Endothelial cell of umbilical vein (primary cell): ENCODE data around the gene CIB4. TPM values are rescaled to one million over a fixed set of nuclear protein-coding genes. Genes with fewer than 3 reads are reported as not detected.

Source experiments
- BruUV-seq: library from RNA; stranded (reverse); fragments of 400-500 nt; replicated peaks from 2 replicates; lab custom pipeline; 2021; lab: Mats Ljungman, UMichigan
- CTCF ChIA-PET: fragments of 300-600, 350-600 bp; sonication (Branson Sonifier 250); formaldehyde crosslinking; loops from one replicate; lab custom pipeline; 2021; ENCODE audit warnings: antibody characterized with exemption, inconsistent platforms; lab: Charles Lee
- POLR2A ChIA-PET: fragments of 300-600, 350-600 bp; sonication (Branson Sonifier 250); formaldehyde crosslinking; loops from one replicate; lab custom pipeline; 2021; ENCODE audit warnings: antibody characterized with exemption, inconsistent platforms; lab: Charles Lee
- DNase-seq: peaks from one replicate; pipeline ENCODE4 v3.0.0-alpha.2; 2011; ENCODE audit warnings: low read depth, low spot score
- FAIRE-seq: peaks from 2 replicates; lab custom pipeline; 2011; peaks lifted over from hg19 to GRCh38; lab: Jason Lieb, UNC
- H2AFZ ChIP-seq: 2 replicates; pipeline ENCODE4 v1.6.0; 2012; ENCODE audit warnings: low read depth, low read length, control low read depth, inconsistent platforms
- H3K27ac ChIP-seq: 2 replicates; pipeline ENCODE4 v1.5.1; 2011; ENCODE audit warnings: low read depth, mild to moderate bottlenecking, control low read depth, low read length, moderate library complexity; ENCODE audit not compliant: insufficient read depth
- H3K27me3 ChIP-seq, 2 experiments: 2 replicates each; pipeline versions ENCODE4 v1.6.0 to v1.6.1; 2011; ENCODE audit warnings: low read length in 2 of 2, mixed read lengths in 1 of 2; ENCODE audit not compliant: control insufficient read depth in 2 of 2, insufficient read depth in 2 of 2
- H3K36me3 ChIP-seq, 2 experiments: 2 replicates in 1 of 2; 3 replicates in 1 of 2; pipeline ENCODE4 v1.5.1; 2011; ENCODE audit warnings: low read length in 2 of 2, mild to moderate bottlenecking in 1 of 2, moderate library complexity in 1 of 2; ENCODE audit not compliant: control insufficient read depth in 2 of 2, insufficient read depth in 2 of 2; ENCODE audit errors: extremely low read depth in 1 of 2
- H3K4me1 ChIP-seq: 3 replicates; pipeline ENCODE4 v1.5.1; 2011; ENCODE audit warnings: mild to moderate bottlenecking, low read length; ENCODE audit not compliant: control insufficient read depth, insufficient read depth; ENCODE audit errors: extremely low read depth
- H3K4me2 ChIP-seq: 2 replicates; pipeline ENCODE4 v1.6.1; 2011; ENCODE audit warnings: low read length, control low read depth, mixed read lengths; ENCODE audit not compliant: insufficient read depth
- H3K4me3 ChIP-seq, 3 experiments: fragments of 200-600 bp in 1 of 3; sonication (generic), shearing (Covaris generic) in 1 of 3; replicated peaks in 1 of 3; 2 replicates each; pipeline ENCODE4 v1.5.1; 2011 to 2016; ENCODE audit warnings: control low read depth in 3 of 3, low read length in 3 of 3, mild to moderate bottlenecking in 2 of 3, inconsistent platforms in 1 of 3, low read depth in 1 of 3, moderate library complexity in 1 of 3; ENCODE audit not compliant: insufficient read depth in 1 of 3
- H3K79me2 ChIP-seq: 2 replicates; pipeline ENCODE4 v1.6.0; 2012; ENCODE audit warnings: low read length, inconsistent platforms; ENCODE audit not compliant: control insufficient read depth, insufficient read depth
- H3K9ac ChIP-seq: replicated peaks from 2 replicates; pipeline ENCODE3; 2011; ENCODE audit warnings: low read length, control low read depth; ENCODE audit not compliant: insufficient read depth; ENCODE audit errors: extremely low read depth
- H3K9me1 ChIP-seq: replicated peaks from 3 replicates; pipeline ENCODE4 v1.6.0; 2011; ENCODE audit warnings: mild to moderate bottlenecking, low read length; ENCODE audit not compliant: control insufficient read depth, insufficient read depth; ENCODE audit errors: extremely low read depth
- H3K9me3 ChIP-seq: replicated peaks from 2 replicates; pipeline ENCODE4 v1.5.1; 2012; ENCODE audit warnings: low read length, inconsistent platforms; ENCODE audit not compliant: control insufficient read depth, insufficient read depth
- H4K20me1 ChIP-seq: replicated peaks from 2 replicates; pipeline ENCODE3; 2011; ENCODE audit warnings: mild to moderate bottlenecking, low read length; ENCODE audit not compliant: control insufficient read depth, insufficient read depth; ENCODE audit errors: extremely low read depth
- EZH2 ChIP-seq: IDR thresholded peaks from 2 replicates; pipeline ENCODE4 v1.6.1; 2012; ENCODE audit warnings: borderline replicate concordance, low read depth, mild to moderate bottlenecking, moderate library complexity, low read length, inconsistent platforms; ENCODE audit not compliant: severe bottlenecking
- FOS ChIP-seq: IDR thresholded peaks from 2 replicates; pipeline ENCODE4 v1.6.1; 2011; ENCODE audit warnings: mild to moderate bottlenecking, low read length, moderate library complexity, borderline replicate concordance; ENCODE audit not compliant: insufficient read depth
- GATA2 ChIP-seq: IDR thresholded peaks from 2 replicates; pipeline ENCODE4 v1.7.0; 2011; ENCODE audit warnings: low read depth, mild to moderate bottlenecking, moderate library complexity, mixed read lengths, low read length; ENCODE audit not compliant: insufficient read length, insufficient read depth
- MYC ChIP-seq: IDR thresholded peaks from one replicate; pipeline ENCODE4 v1.6.1; 2011; ENCODE audit warnings: mild to moderate bottlenecking, low read depth, low read length
- POLR2A ChIP-seq: IDR thresholded peaks from 2 replicates; pipeline ENCODE4 v1.6.1; 2012; ENCODE audit warnings: low read depth, mild to moderate bottlenecking, control low read depth, low read length
- POLR2AphosphoS5 ChIP-seq: IDR thresholded peaks from 2 replicates; pipeline ENCODE4 v1.6.1; 2012; ENCODE audit warnings: low read depth, mild to moderate bottlenecking, control low read depth, low read length, moderate library complexity; ENCODE audit not compliant: insufficient read depth
- dilution Hi-C: fragments of 300-500 bp; cut with MboI; formaldehyde crosslinking; loops from one replicate; pipeline ENCODE4 v1.15.0; 2019; ENCODE audit warnings: low sequenced_read_pairs; ENCODE audit not compliant: extremely low pct_ligation_motif_present
- intact Hi-C: fragments of 100-400 bp; cut with micrococcal nuclease; formaldehyde crosslinking; loops from one replicate; pipeline ENCODE4 v1.10.0; 2022
- polyA plus RNA-seq, 4 experiments: library from polyadenylated mRNA; depleted of rRNA in 3 of 4; stranded (reverse) in 3 of 4; unstranded in 1 of 4; fragments of >200 nt; gene quantifications; 2 replicates each; pipeline versions ENCODE4 v1.2.1 to v1.2.3, GENCODE V29; 2011 to 2012; ENCODE audit warnings: missing spikeins in 1 of 4
- small RNA-seq: library from RNA; depleted of rRNA; stranded (forward); fragments of <200 nt; gene quantifications from one replicate; pipeline ENCODE3, GENCODE V24; 2012; ENCODE audit warnings: low replicate concordance, low read depth; ENCODE audit not compliant: insufficient read depth, insufficient read length
- total RNA-seq: library from RNA; stranded (reverse); gene quantifications from 2 replicates; pipeline ENCODE4 v1.2.3, GENCODE V29; 2021
- TF ChIP-seq, protein P1 (sequence below): IDR thresholded peaks from 2 replicates; pipeline ENCODE4 v1.6.1; 2011; ENCODE audit not compliant: insufficient read depth, insufficient read length
- TF ChIP-seq, protein P2 (sequence below), 2 donors: IDR thresholded peaks; 1 replicate in 1 of 2; 2 replicates in 1 of 2; pipeline ENCODE4 v1.5.1; 2011; ENCODE audit warnings: low read length in 2 of 2, mild to moderate bottlenecking in 2 of 2, moderate library complexity in 2 of 2, control low read depth in 1 of 2, inconsistent platforms in 1 of 2, low read depth in 1 of 2; ENCODE audit not compliant: insufficient read depth in 1 of 2; ENCODE audit errors: extremely low read depth in 1 of 2

The CIB4 gene
- total and polyA plus RNA-seq, 2 donors (not counting 3 experiments of a cell fraction or from before 2014, with no cell fraction given): not detected

DNA sequence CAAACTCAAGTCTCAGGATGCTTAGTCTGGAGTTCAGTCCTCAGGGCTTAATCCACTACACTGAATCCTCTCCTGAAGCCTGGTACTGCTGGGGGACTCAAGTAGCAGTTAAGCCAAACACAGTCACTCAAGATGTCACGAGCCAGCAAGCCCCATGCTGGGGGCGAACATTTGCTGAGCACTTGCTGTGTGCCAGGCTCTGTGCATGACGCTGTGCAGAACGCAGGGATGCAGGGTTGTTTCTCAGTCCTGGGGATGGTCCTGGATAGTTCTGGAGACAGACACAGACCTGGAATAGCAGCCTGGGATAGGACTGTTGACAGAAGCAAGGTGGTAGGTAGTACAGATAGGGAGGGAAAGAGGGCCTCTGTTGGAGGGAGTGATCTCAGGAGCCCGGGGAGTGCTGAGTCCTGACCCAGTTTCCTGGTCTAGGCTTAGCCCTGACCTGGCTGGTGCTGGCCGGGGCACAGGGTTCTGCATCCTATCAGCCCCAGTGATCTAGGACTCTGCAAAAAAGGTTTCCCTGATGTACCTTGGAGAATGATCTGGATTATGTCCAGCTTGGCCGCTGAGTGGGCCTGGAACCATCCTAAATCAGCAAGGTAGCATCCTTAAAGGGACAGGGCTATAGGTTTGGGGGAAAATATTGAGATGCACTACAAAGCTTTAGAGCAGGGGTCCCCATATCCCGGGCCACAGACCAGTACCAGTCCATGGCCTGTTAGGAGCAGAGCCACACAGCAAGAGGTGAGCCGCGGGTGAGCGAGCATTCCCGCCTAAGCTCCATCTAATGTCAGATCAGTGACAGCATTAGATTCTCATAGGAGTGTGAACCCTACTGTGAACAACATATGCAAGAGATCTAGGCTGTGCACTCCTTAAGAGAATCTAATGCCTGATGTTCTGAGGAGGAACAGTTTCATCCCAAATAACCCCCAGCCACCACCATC, 108.6 kb downstream of the CIB4 start:
- H3K27ac ChIP-seq: no peak overlapping the region
- no peak overlapping the region for H3K4me3 ChIP-seq
- no peaks in the 10 kb centered on the region for H4K20me1 ChIP-seq
- CTCF ChIA-PET: interaction anchor here (2.9 kb wide), 1 partner anchor 45 kb away, joined by 10 read pairs; no protein-coding TSS in a partner anchor
- H3K4me1 ChIP-seq: peaks cover 4% of the 10 kb centered on the region
- dilution Hi-C loops: no loop called here
- H3K9me1 ChIP-seq: no peaks in the 10 kb centered on the region
- H3K79me2 ChIP-seq: no peaks in the 10 kb centered on the region
- no peak overlapping the region for H2AFZ ChIP-seq
- intact Hi-C loops: loop anchor here (5.0 kb wide), 1 partner anchor 45 kb away; no protein-coding TSS in a partner anchor
- no peak overlapping the region for H3K9ac ChIP-seq
- H3K36me3 ChIP-seq: no peaks in the 10 kb centered on the region
- no peaks in the 10 kb centered on the region for H3K27me3 ChIP-seq
- POLR2A ChIA-PET: no interaction called here
- TF ChIP-seq GATA2 (no peak), POLR2AphosphoS5 (no peak), FOS (no peak), EZH2 (no peak), POLR2A (no peak), MYC (no peak)
- TF ChIP-seq, protein P1, sequence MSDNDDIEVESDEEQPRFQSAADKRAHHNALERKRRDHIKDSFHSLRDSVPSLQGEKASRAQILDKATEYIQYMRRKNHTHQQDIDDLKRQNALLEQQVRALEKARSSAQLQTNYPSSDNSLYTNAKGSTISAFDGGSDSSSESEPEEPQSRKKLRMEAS: no peak
- TF ChIP-seq, protein P2, sequence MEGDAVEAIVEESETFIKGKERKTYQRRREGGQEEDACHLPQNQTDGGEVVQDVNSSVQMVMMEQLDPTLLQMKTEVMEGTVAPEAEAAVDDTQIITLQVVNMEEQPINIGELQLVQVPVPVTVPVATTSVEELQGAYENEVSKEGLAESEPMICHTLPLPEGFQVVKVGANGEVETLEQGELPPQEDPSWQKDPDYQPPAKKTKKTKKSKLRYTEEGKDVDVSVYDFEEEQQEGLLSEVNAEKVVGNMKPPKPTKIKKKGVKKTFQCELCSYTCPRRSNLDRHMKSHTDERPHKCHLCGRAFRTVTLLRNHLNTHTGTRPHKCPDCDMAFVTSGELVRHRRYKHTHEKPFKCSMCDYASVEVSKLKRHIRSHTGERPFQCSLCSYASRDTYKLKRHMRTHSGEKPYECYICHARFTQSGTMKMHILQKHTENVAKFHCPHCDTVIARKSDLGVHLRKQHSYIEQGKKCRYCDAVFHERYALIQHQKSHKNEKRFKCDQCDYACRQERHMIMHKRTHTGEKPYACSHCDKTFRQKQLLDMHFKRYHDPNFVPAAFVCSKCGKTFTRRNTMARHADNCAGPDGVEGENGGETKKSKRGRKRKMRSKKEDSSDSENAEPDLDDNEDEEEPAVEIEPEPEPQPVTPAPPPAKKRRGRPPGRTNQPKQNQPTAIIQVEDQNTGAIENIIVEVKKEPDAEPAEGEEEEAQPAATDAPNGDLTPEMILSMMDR (IDR thresholded peaks at IDR 0.05; ENCODE audit: extremely low read depth in 1 of 2, insufficient read depth in 1 of 2, low read depth in 1 of 2, low read length in 2 of 2): no peak
- FAIRE-seq (no peak), DNase-seq (no peak)
- no peaks in the 10 kb centered on the region for H3K9me3 ChIP-seq
- no TSS peak for BruUV-seq
- H3K4me2 ChIP-seq: no peak overlapping the region

Small RNA genes lying within 50 kb of the gene (small RNA-seq; reads per million reads assigned to genes)
- gene AC015977.1: not detected

Other genes starting within 250 kb of the CIB4 start
- gene DRC1, start 239.4 kb downstream of the CIB4 start, total RNA-seq: 0.21 and 0.44 TPM in 2 replicates
- gene DRC1, start 239.4 kb downstream of the CIB4 start, polyA plus RNA-seq: not detected in 2 replicates
- gene OTOF, start 163.2 kb downstream of the CIB4 start, total RNA-seq: 0.16 and 0.22 TPM in 2 replicates
- 0.05 and 0.06 TPM in 2 replicates for gene OTOF, start 163.2 kb downstream of the CIB4 start, polyA plus RNA-seq
- gene KCNK3, start 51.4 kb upstream of the CIB4 start, total RNA-seq: not detected in 2 replicates
- 0.03 TPM in 1 of 2 replicates, not detected in the other for gene KCNK3, start 51.4 kb upstream of the CIB4 start, polyA plus RNA-seq
- gene SLC35F6, start 122.9 kb upstream of the CIB4 start, total RNA-seq: 36.6 and 39.8 TPM in 2 replicates
- gene SLC35F6, start 122.9 kb upstream of the CIB4 start, polyA plus RNA-seq: 34.6 and 43.8 TPM in 2 replicates
- gene CENPA, start 144.7 kb upstream of the CIB4 start, total RNA-seq: 33.1 and 34.1 TPM in 2 replicates
- 18.6 and 22.0 TPM in 2 replicates for gene CENPA, start 144.7 kb upstream of the CIB4 start, polyA plus RNA-seq
- gene DPYSL5, start 206.8 kb upstream of the CIB4 start, total RNA-seq: not detected in 2 replicates
- gene DPYSL5, start 206.8 kb upstream of the CIB4 start, polyA plus RNA-seq: not detected in 2 replicates